Measurements from ENCODE around the gene PAK3.

The PAK3 gene

GRCh38 chrX:111264385-111264784, 168.4 kb downstream of the PAK3 start:
- no peak for DNase-seq

DNA sequence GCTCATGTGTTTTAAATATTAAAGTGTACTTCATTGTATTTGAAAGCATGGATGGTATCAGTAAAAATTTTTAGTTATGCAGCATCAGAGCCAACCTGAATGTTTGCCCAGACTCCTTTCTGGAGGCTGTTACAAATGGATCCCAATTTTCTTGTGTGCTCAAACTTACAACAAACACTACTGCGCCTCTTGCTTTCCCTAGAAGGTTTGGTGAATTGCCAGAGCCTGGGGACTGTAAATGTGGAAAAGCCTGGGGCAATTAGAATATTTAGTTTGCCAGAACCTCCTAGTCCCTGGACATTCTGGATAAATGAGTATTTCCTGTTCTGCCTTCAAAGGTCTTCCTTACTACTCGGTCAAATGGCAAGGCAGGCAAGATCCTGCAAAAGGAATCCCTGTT, 169.5 kb downstream of the PAK3 start:
- no peak for DNase-seq

DNA sequence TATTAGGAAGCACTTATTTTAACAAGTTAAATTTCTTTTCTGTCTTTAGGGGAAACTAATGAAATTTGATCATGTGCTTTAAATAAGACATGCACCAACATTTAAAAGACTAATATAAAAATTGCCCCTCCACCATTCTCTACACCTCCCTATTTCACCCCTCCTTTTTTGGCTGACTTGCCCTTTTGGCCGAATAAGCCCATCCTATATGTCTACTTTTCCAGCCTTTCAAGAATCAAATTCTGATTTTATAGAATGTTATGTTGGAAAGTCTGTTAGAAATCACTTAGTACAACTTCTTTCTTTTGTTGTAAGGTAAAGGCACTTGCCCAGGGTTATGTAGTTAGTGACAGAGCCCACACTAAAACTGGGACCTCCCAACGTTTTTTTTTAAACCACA, 172.5 kb downstream of the PAK3 start:
- DNase-seq = no peak

- DNase-seq = no peak
Measured at GRCh38 chrX:111270339-111270738, 174.3 kb downstream of the PAK3 start, which contains the start of gene CAPN6. Gene CAPN6 (minus strand): TSS chrX:111270483. CDS start chrX:111263936, 6,547 bp downstream.
